ENCODE measurements around the gene ERP27.

Gene ERP27

DNA sequence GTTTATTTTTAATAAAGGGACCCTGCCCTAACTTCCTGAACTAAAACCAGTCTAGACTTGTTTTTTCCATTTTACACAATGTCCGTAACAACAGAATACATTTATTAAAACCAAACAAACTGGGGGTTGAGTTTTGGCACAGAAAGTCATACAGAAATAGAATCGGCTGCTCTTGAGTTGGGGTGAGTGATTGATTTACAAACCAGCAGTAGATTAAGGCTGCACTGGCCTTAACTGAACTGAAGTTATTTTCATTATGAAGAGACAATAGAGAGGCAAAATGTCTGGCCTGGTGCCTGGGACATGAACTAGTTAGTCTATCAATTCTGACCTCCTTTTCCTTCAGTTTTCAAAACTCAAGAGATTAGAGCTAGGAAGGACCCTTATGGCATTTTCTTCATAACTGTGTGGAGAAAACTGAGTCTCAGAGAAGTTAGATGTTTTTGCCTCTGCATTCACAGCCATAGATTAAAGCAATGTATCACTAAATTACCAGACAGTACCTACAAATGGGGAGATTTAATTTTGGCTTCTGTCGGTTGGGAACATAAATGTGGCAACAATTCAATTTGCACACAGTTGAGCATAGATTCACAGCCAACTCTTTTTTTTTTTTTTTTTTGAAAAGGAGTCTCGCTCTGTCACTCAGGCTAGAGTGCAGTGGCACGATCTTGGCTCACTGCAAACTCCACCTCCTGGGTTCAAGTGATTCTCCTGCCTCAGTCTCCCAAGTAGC, 32.9 kb downstream of the ERP27 start:
- ChIA-PET POLR2A (no interaction called here), CTCF (no interaction called here)

DNA sequence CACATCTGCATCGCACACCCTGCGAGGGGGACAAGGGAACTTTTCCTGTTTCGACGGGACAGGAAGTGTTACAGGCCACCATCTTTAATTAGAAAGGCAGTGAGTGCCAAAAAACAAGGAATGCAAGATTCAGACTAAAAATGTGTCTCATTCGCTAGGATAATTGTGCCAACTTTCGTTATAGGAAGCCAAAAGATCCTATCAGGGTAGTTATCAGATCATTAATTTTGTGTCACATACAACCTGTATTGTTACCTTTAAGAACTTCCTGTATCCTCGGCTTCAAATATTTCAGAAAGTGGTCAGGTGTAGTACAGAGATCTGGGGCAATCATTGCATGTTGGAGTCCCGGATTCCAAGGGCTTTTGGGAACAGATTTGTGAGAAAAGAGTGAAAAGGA, 33.5 kb downstream of the ERP27 start:
- DNase-seq (ENCODE audit: extremely low spot score): no peak
- CTCF ChIA-PET: no interaction called here
- no peak for TF ChIP-seq CTBP1 (IDR thresholded peaks at IDR 0.05; ENCODE audit: borderline replicate concordance)
- POLR2A ChIA-PET: no interaction called here

More for the DNA sequence above, 32.9 kb downstream of the ERP27 start:
- TF ChIP-seq CTBP1 (IDR thresholded peaks at IDR 0.05; ENCODE audit: borderline replicate concordance) (no peak), ARNT (IDR thresholded peaks at IDR 0.05) (no peak), SP1 (IDR thresholded peaks at IDR 0.05) (no peak), TARDBP (IDR thresholded peaks at IDR 0.05) (no peak), ELF4 (IDR thresholded peaks at IDR 0.05) (no peak), NFRKB (IDR thresholded peaks at IDR 0.05) (no peak)
- DNase-seq (ENCODE audit: extremely low spot score): no peak

DNA sequence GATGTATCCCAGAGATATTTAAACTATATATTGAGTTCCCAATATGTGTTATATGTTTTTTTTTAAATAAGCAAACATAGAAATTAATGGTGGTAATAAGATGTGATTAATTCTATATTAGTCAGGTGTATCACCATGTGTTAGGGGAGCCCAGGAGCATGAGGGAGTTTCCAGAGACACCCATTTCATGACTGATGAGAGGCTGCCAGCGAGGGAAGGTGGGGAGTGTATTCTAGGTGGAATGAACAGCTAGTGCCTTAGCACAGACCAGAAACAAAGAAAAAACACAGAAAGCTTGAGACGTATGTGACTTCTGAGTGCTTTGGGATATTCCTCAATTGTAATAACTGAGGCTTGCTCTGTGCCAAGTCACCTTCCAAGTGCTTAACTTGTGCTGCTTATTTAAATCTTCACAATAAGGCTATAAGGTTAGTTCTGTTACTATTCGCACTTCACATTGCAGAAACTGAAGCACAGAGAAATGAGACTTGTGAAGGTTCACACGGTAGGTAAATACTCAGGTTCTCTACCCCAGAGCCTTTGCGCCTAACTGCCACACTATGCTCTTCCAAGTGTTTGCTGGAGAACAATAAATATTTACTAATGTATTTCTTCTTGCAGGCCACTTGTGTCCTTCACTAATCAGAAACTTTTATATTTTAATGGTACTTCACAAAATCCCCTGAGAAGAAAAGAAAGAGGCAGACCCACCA, 34.8 kb downstream of the ERP27 start:
- POLR2A ChIA-PET: no interaction called here
- DNase-seq (ENCODE audit: extremely low spot score): no peak
- no peak for TF ChIP-seq CTBP1 (IDR thresholded peaks at IDR 0.05; ENCODE audit: borderline replicate concordance)
- TF ChIP-seq ARNT (IDR thresholded peaks at IDR 0.05): no peak
- no peak for TF ChIP-seq FOXA1 (IDR thresholded peaks at IDR 0.05)
- no peak for TF ChIP-seq NFRKB (IDR thresholded peaks at IDR 0.05)
- TF ChIP-seq HDGF (IDR thresholded peaks at IDR 0.05; ENCODE audit: borderline replicate concordance): no peak
- no peak for TF ChIP-seq BHLHE40 (IDR thresholded peaks at IDR 0.05; ENCODE audit: borderline replicate concordance)
- TF ChIP-seq, protein P1, sequence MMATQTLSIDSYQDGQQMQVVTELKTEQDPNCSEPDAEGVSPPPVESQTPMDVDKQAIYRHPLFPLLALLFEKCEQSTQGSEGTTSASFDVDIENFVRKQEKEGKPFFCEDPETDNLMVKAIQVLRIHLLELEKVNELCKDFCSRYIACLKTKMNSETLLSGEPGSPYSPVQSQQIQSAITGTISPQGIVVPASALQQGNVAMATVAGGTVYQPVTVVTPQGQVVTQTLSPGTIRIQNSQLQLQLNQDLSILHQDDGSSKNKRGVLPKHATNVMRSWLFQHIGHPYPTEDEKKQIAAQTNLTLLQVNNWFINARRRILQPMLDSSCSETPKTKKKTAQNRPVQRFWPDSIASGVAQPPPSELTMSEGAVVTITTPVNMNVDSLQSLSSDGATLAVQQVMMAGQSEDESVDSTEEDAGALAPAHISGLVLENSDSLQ (IDR thresholded peaks at IDR 0.05): no peak
- TF ChIP-seq SP1 (IDR thresholded peaks at IDR 0.05): no peak
- TF ChIP-seq FOXM1 (IDR thresholded peaks at IDR 0.05; ENCODE audit: borderline replicate concordance): no peak
- no peak for TF ChIP-seq SUZ12 (IDR thresholded peaks at IDR 0.05)
- CTCF ChIA-PET: no interaction called here

DNA sequence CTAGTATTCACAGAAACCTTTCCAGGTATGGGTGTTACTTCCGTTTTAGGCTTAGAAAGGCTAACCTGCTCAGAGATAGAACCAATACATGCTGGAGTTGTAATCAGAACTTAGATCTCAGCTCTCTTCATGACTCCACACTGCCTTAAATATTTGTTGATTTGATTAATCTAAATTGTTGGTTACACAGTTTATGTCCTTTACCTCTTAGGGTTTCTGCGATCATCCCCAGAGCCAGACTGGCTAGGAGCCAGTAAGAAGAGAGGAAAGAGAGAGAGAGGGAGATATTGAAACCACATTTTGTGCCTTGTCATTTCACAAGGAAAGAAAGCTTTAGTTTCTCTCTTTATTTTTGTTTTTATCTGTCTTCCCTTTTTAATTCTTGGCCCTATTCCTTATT, 35.9 kb downstream of the ERP27 start:
- ChIA-PET POLR2A (no interaction called here), CTCF (interaction anchor here (0.6 to 0.7 kb wide), 2 partner anchors 304 to 619 kb away, joined by 3 read pairs; no protein-coding TSS in a partner anchor)
- TF ChIP-seq ARNT (IDR thresholded peaks at IDR 0.05): no peak
- no peak for TF ChIP-seq SP1 (IDR thresholded peaks at IDR 0.05)
- no peak for TF ChIP-seq FOXM1 (IDR thresholded peaks at IDR 0.05; ENCODE audit: borderline replicate concordance)
- TF ChIP-seq L3MBTL2 (conservative IDR thresholded peaks at IDR 0.05): no peak
- TF ChIP-seq ZNF384 (IDR thresholded peaks at IDR 0.05): no peak
- TF ChIP-seq ELF4 (IDR thresholded peaks at IDR 0.05): no peak
- DNase-seq (ENCODE audit: extremely low spot score): no peak

DNA sequence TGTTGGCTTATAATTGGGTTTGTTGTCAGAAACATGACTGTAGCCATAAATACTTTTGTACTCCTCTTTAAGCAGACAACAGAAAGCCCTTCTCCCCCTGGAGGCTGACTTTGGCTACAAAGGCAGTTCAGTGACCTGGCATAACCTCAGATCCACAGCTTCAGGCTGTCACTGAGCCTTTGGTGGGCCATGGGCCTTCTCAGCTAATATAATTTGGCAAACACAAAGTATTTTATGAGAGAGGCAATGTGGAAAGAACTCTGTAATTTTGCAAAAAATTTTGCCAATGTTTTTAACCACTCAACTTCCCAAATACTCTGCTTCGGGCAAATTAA, 37.1 kb downstream of the ERP27 start:
- no peak for DNase-seq (ENCODE audit: extremely low spot score)
- TF ChIP-seq BHLHE40 (IDR thresholded peaks at IDR 0.05; ENCODE audit: borderline replicate concordance): no peak
- TF ChIP-seq FOXK2 (IDR thresholded peaks at IDR 0.05): no peak
- TF ChIP-seq HDGF (IDR thresholded peaks at IDR 0.05; ENCODE audit: borderline replicate concordance): no peak
- TF ChIP-seq TARDBP (IDR thresholded peaks at IDR 0.05): no peak
- no peak for TF ChIP-seq ZNF384 (IDR thresholded peaks at IDR 0.05)
- TF ChIP-seq SUZ12 (IDR thresholded peaks at IDR 0.05): no peak
- TF ChIP-seq ARNT (IDR thresholded peaks at IDR 0.05): no peak
- no peak for TF ChIP-seq SP1 (IDR thresholded peaks at IDR 0.05)
- no peak for TF ChIP-seq L3MBTL2 (conservative IDR thresholded peaks at IDR 0.05)
- no peak for TF ChIP-seq LEF1 (IDR thresholded peaks at IDR 0.05; ENCODE audit: borderline replicate concordance)
- TF ChIP-seq CTBP1 (IDR thresholded peaks at IDR 0.05; ENCODE audit: borderline replicate concordance): no peak
- TF ChIP-seq, protein P1 (IDR thresholded peaks at IDR 0.05): no peak
- no peak for TF ChIP-seq ELF4 (IDR thresholded peaks at IDR 0.05)
- no peak for TF ChIP-seq FOXM1 (IDR thresholded peaks at IDR 0.05; ENCODE audit: borderline replicate concordance)
- TF ChIP-seq FOXA1 (IDR thresholded peaks at IDR 0.05): no peak
- POLR2A ChIA-PET: no interaction called here
- CTCF ChIA-PET: interaction anchor here (0.6 kb wide), 1 partner anchor 532 kb away, joined by 8 read pairs; no protein-coding TSS in a partner anchor

DNA sequence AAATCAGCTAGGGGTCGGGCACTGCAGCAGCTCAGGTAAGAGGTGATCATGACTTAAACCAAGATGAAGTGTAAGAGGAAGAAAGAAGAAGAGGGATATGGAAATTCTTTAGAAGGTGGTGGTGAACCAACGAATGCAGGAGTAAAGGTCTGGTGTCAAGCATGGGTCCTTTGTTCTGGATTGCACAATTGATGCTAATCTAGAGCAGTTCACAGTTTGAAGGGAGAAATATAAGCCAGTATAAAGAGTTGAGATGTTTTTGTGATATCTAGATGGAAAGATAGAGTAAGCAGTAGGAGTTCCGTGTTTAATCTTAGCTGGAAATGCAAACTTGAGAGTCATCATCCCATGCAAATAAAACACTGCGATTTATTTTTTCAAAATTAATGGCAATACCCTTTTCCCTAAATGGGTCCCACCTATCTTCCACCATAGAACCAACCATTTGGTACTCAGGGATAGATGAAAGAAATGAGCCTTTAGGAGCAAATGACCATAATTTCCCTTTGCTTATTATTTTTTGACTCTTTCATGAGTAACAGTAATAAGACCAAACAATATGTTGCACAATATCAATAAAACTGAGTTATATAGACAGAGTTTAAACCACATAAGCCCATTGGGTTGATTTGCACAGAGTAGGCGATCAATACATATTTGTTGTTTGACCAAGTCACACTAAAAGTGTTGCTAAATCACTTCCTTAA, 37.7 kb downstream of the ERP27 start:
- ChIA-PET CTCF (no interaction called here), POLR2A (no interaction called here)
- TF ChIP-seq HDGF (IDR thresholded peaks at IDR 0.05; ENCODE audit: borderline replicate concordance) (no peak), LEF1 (IDR thresholded peaks at IDR 0.05; ENCODE audit: borderline replicate concordance) (no peak), ARNT (IDR thresholded peaks at IDR 0.05) (no peak)
- DNase-seq (ENCODE audit: extremely low spot score): no peak

DNA sequence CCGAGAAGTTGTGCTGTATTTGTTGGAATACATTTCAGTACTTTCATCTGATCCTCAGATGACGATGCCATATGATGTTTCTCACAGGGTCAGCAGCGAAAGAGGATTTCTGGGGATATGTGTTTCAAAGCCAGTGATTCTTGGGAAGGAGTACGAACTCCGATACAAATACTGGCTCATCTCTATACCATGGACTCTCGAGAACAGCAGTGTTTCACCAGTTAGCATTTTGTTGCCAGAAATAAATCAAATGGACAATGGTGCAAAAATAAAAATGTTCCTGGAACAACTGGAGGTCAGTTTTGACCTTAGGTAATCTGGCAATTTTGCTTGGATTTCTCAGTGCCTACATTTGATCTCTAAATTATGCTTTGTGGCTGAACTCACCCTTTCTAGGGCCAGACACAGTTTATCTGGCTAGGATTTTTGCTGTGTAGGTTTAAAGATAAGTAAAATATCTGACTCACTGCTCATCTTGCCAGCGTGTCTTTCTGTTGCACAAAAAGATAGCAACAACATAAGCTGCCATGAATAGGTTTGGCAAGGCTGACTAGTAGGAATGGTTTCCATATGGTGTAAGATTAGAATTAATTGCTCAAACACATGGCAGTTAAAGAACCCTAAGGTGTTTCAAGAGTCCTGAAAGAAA, 41.7 kb downstream of the ERP27 start:
- CTCF ChIA-PET: no interaction called here
- TF ChIP-seq ZNF384 (IDR thresholded peaks at IDR 0.05) (no peak), ELF4 (IDR thresholded peaks at IDR 0.05) (no peak), FOXK2 (IDR thresholded peaks at IDR 0.05) (no peak), FOXM1 (IDR thresholded peaks at IDR 0.05; ENCODE audit: borderline replicate concordance) (no peak), SP1 (IDR thresholded peaks at IDR 0.05) (no peak), HDGF (IDR thresholded peaks at IDR 0.05; ENCODE audit: borderline replicate concordance) (no peak), TARDBP (IDR thresholded peaks at IDR 0.05) (no peak), BHLHE40 (IDR thresholded peaks at IDR 0.05; ENCODE audit: borderline replicate concordance) (no peak), ARNT (IDR thresholded peaks at IDR 0.05) (no peak), SUZ12 (IDR thresholded peaks at IDR 0.05) (no peak), CTBP1 (IDR thresholded peaks at IDR 0.05; ENCODE audit: borderline replicate concordance) (no peak), FOXA1 (IDR thresholded peaks at IDR 0.05) (no peak), LEF1 (IDR thresholded peaks at IDR 0.05; ENCODE audit: borderline replicate concordance) (no peak), NFRKB (IDR thresholded peaks at IDR 0.05) (no peak), L3MBTL2 (conservative IDR thresholded peaks at IDR 0.05) (no peak)
- TF ChIP-seq, protein P1 (IDR thresholded peaks at IDR 0.05): no peak
- DNase-seq (ENCODE audit: extremely low spot score): no peak
- POLR2A ChIA-PET: no interaction called here
